Measurements from ENCODE around the gene SIGLEC6. TPM values are rescaled to one million over a fixed set of nuclear protein-coding genes. Genes with fewer than 3 reads are reported as not detected.
A peak's percentile ranks its signal among the peaks of the same experiment; 100 is the strongest.

Gene SIGLEC6
- total RNA-seq, 1 donor from 2014 or later, result not detected

- no peak overlapping the region for H3K27ac Mint-ChIP-seq (ENCODE audit: unreplicated experiment)
- peaks cover 5% of the 10 kb centered on the region for H3K27me3 Mint-ChIP-seq (ENCODE audit: unreplicated experiment)
- no peak for DNase-seq
- no peak for TF ChIP-seq CTCF (IDR thresholded peaks at IDR 0.05; ENCODE audit: partially characterized antibody, unreplicated experiment)
- H3K36me3 Mint-ChIP-seq (ENCODE audit: unreplicated experiment), result no peaks in the 10 kb centered on the region
- H3K9me3 Mint-ChIP-seq (ENCODE audit: unreplicated experiment), result peaks cover 2% of the 10 kb centered on the region
- no peak overlapping the region for H3K4me3 Mint-ChIP-seq (ENCODE audit: unreplicated experiment)
- H3K4me1 Mint-ChIP-seq (ENCODE audit: low read depth, unreplicated experiment), result no peaks in the 10 kb centered on the region
These were observed 34.1 kb upstream of the SIGLEC6 start for GRCh38 chr19:51565583-51565982.

- H3K9me3 Mint-ChIP-seq (ENCODE audit: unreplicated experiment), result peaks cover 2% of the 10 kb centered on the region
- no peaks in the 10 kb centered on the region for H3K4me1 Mint-ChIP-seq (ENCODE audit: low read depth, unreplicated experiment)
- no peaks in the 10 kb centered on the region for H3K36me3 Mint-ChIP-seq (ENCODE audit: unreplicated experiment)
- peaks cover 2% of the 10 kb centered on the region for H3K27me3 Mint-ChIP-seq (ENCODE audit: unreplicated experiment)
- H3K27ac Mint-ChIP-seq (ENCODE audit: unreplicated experiment), result no peak overlapping the region
- TF ChIP-seq CTCF (IDR thresholded peaks at IDR 0.05; ENCODE audit: partially characterized antibody, unreplicated experiment), result no peak
- no peak overlapping the region for H3K4me3 Mint-ChIP-seq (ENCODE audit: unreplicated experiment)
- DNase-seq, result no peak
These were observed 33.3 kb upstream of the SIGLEC6 start for GRCh38 chr19:51564791-51565190.

- no peak overlapping the region for H3K4me3 Mint-ChIP-seq (ENCODE audit: unreplicated experiment)
- no peak for TF ChIP-seq CTCF (IDR thresholded peaks at IDR 0.05; ENCODE audit: partially characterized antibody, unreplicated experiment)
- peaks cover 2% of the 10 kb centered on the region for H3K9me3 Mint-ChIP-seq (ENCODE audit: unreplicated experiment)
- H3K27me3 Mint-ChIP-seq (ENCODE audit: unreplicated experiment), result no peaks in the 10 kb centered on the region
- DNase-seq, result no peak
- H3K36me3 Mint-ChIP-seq (ENCODE audit: unreplicated experiment), result no peaks in the 10 kb centered on the region
- H3K27ac Mint-ChIP-seq (ENCODE audit: unreplicated experiment), result no peak overlapping the region
- no peaks in the 10 kb centered on the region for H3K4me1 Mint-ChIP-seq (ENCODE audit: low read depth, unreplicated experiment)
These were observed 28.9 kb upstream of the SIGLEC6 start for GRCh38 chr19:51560339-51560738.

GRCh38 chr19:51559240-51559639 is 27.8 kb upstream of the SIGLEC6 start:
- DNase-seq, result no peak
- H3K27me3 Mint-ChIP-seq (ENCODE audit: unreplicated experiment), result no peaks in the 10 kb centered on the region
- TF ChIP-seq CTCF (IDR thresholded peaks at IDR 0.05; ENCODE audit: partially characterized antibody, unreplicated experiment), result no peak
- H3K27ac Mint-ChIP-seq (ENCODE audit: unreplicated experiment), result no peak overlapping the region
- peaks cover 2% of the 10 kb centered on the region for H3K9me3 Mint-ChIP-seq (ENCODE audit: unreplicated experiment)
- H3K4me3 Mint-ChIP-seq (ENCODE audit: unreplicated experiment), result no peak overlapping the region
- H3K4me1 Mint-ChIP-seq (ENCODE audit: low read depth, unreplicated experiment), result no peaks in the 10 kb centered on the region
- H3K36me3 Mint-ChIP-seq (ENCODE audit: unreplicated experiment), result no peaks in the 10 kb centered on the region

- H3K4me3 Mint-ChIP-seq (ENCODE audit: unreplicated experiment), result peak overlapping the region; percentile 89
- peaks cover 5% of the 10 kb centered on the region for H3K9me3 Mint-ChIP-seq (ENCODE audit: unreplicated experiment)
- no peak for TF ChIP-seq CTCF (IDR thresholded peaks at IDR 0.05; ENCODE audit: partially characterized antibody, unreplicated experiment)
- peaks cover 6% of the 10 kb centered on the region for H3K27me3 Mint-ChIP-seq (ENCODE audit: unreplicated experiment)
- peak overlapping the region; percentile 64 for H3K27ac Mint-ChIP-seq (ENCODE audit: unreplicated experiment)
- DNase-seq, result peak; percentile 37
- no peaks in the 10 kb centered on the region for H3K4me1 Mint-ChIP-seq (ENCODE audit: low read depth, unreplicated experiment)
- H3K36me3 Mint-ChIP-seq (ENCODE audit: unreplicated experiment), result no peaks in the 10 kb centered on the region
These were observed 21.7 kb upstream of the SIGLEC6 start for GRCh38 chr19:51552996-51553725.

Data from glutamatergic neuron (in vitro differentiated cells).